Amygdala (tissue), 56 donors: ENCODE results near the gene FASTKD2.
"Not testable (repeated sequence)": the region's sequence is repeated elsewhere in the genome, so short reads cannot be mapped to it uniquely, and the experiment has no call there.

Source experiments
- DNase-seq, 56 donors: peaks; one replicate each; lab custom pipeline; 2025; lab: John Stamatoyannopoulos, UW

Gene FASTKD2

DNA sequence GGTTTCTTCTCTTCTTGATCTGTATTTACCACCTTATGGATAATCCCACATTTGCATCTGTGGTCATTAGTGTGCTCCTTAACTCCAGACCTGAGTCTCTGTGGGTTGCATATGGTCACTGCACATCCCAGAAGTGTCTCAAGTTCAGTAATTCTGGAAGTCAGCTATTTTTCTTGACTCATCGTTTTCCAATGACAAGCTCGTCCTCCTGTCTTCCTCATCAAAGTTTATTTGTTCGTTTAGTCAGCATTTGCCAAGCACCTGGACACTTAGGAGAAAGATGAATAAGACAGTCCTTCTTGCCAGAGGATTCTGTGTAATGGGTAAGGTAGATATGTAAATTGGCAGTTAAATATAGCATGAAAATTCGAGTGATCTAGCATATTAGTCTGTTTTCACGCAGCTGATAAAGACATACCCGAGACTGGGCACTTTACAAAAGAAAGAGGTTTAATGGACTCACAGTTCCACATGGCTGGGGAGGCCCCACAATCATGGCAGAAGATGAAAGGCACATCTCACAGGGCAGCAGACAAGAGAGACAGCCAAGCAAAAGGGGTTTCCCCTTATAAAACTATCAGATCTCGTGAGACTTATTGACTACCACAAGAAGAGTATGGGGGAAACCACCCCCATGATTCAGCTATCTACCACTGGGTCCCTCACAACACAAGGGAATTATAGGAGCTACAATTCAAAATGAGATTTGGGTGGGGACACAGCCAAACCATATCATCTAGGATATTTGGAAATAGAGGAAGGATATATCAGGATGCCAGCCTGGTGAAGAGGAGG, 19.4 kb downstream of the FASTKD2 start:
- no peak for DNase-seq

- no peak for DNase-seq
These were observed 25.0 kb downstream of the FASTKD2 start for GRCh38 chr2:206790311-206790935.

DNA sequence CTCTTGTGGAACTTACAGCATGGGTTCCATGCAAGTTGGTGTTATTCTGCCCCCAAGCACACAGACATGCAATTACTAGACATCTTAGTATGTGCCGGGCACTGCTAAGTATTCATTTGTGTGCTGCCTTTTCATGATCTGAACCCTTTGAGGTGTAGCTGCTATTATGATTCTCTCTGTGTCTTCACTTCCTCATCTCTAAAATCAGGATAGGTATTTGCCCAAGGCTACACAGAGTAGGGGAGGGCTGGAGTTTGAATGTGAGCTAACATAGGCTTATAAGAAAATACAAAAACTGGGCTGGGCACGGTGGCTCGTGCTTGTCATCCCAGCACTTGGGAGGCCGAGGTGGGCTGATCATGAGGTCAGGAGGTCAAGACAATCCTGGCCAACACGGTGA, 27.2 kb downstream of the FASTKD2 start:
- DNase-seq, result no peak

DNA sequence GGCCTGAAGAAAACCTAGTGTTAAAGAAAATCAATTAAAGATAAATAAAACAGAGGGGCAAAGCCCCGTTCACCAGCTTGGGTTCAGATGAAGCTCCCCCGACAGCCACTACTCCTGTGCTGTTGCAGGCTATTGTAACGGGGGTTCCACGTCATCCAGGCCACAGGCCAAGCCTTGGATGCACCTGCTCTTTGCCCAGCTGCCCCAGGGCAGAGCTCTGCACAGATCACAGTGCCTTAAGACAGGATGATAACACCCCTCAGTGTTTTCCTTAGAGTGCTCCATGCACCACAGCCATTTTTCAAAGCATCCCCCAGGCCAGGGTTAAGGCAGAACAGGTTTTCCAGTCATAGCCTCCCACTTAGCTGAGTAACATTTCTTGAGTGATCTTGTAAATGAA, 32.0 kb downstream of the FASTKD2 start:
- DNase-seq, result no peak

GRCh38 chr2:206798000-206798399, 32.6 kb downstream of the FASTKD2 start:
- no peak for DNase-seq

- DNase-seq, result no peak
These were observed 33.7 kb downstream of the FASTKD2 start for GRCh38 chr2:206799083-206799482.

- peak in 54 of 56 donors; percentile 7 to 81 (median 50) for DNase-seq
These were observed 35.4 kb downstream of the FASTKD2 start for GRCh38 chr2:206800506-206801417.

DNA sequence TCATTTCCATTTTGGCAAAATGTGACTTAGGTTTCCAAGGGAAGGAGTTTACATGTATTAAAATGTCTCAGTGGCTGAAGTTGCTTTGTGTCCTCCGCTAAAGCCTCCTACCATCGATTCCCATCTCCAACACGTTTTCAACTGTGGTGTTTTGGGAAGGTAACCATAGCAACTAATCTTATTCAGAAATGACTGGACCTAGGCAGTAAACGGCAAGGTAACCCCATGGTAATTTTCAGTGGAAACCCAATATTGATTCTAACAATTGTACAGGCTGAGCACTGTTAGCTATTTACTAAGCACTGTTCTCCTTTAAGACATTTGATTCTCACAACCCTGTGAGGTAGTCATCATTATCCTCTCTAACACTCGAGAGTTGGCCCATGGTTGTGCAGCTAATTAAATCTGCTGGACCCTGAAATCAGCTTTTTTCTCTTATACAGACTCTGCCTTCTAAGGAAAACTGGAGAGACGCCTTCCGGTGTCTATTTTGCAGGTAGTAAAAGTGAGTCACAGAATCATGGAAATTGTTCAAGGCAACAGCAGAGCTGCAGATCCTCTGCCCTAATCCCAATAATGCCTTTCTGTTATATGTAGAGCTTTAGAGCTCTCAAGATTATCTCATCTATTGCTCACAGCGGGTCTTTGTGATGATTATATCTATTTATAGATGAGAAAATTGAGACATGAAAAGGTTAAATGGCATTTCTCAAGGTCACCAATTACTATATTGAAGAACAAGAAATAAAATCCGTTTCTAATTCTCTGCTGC, 36.2 kb downstream of the FASTKD2 start:
- no peak for DNase-seq

GRCh38 chr2:206802654-206803514, 37.5 kb downstream of the FASTKD2 start:
- no peak for DNase-seq

- no peak for DNase-seq
These were observed 38.9 kb downstream of the FASTKD2 start for GRCh38 chr2:206804326-206804725.

DNA sequence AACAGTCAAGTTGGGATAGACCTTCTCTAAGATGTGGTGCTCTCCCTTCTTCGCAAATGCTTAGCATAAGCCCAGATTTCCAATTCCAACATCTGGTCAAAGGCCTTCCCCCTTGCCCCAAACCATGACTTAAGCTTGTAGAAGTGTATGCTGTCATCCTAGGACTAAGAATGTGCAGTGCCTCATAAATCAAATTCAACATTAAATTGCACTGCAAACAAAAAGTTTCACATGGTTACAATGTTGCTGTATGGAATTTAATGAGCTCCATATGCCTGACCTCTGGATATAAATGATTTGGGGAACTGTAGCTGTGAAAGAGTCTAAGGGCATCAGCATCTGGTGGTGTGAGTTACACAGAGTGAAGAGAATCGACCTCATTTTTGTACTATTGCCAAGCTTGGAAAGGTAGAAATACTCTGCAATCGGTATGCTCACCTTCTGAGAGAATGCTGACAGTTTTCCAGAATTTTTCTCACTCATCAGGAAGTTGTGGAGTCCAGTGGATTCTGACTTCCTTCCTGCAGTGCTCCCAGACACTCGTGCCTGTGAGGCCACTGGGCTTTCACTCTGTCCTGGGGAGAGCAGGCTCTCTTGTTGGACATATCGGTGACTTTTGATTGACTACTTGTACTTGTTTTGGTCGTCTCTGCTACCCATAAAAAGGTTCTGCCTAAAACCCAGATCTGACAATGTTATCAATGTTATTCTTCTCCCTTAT, 40.6 kb downstream of the FASTKD2 start:
- no peak for DNase-seq

DNA sequence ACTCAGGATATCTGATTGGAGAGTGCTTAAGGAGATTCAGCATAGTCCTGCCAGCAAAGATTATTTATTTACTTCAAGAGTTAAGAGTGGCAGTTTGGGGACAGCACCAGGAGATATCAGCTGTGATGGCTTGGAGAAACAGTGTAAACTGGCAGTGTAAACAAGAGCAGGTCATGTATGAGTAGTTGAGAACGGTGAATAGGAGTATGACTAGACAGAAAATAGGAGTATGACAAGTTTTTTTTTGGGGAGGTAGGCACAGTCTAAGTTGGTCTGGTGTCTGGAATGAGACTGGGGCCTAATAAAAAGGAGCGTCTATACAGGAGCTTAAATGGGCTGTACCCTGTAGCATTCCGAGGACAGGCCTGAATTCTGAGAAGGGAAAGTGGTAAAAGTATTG, 42.2 kb downstream of the FASTKD2 start:
- DNase-seq, result not testable (repeated sequence)

GRCh38 chr2:206812471-206812870, 47.1 kb downstream of the FASTKD2 start:
- DNase-seq, result not testable (repeated sequence)

DNA sequence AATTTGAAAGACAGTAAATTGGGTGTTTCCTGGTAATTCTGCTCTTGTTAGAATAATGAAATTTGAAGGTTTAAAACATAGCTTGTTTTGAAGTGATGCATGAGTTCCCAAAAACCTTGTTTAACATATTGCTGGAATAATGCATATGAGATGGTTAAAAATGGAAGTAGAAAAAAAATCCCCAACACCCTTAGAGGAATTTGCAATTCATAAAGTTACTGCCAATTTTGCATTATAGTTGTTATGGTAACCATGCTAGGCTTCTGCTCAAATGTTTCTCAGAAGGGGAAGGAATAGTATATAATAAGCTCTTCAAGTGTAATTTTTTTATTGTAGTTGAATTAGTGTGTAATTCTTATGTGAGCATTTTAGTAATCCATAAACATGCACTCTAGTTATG, 49.1 kb downstream of the FASTKD2 start:
- DNase-seq, result no peak

- DNase-seq, result no peak
These were observed 55.4 kb downstream of the FASTKD2 start for GRCh38 chr2:206820807-206821206.

DNA sequence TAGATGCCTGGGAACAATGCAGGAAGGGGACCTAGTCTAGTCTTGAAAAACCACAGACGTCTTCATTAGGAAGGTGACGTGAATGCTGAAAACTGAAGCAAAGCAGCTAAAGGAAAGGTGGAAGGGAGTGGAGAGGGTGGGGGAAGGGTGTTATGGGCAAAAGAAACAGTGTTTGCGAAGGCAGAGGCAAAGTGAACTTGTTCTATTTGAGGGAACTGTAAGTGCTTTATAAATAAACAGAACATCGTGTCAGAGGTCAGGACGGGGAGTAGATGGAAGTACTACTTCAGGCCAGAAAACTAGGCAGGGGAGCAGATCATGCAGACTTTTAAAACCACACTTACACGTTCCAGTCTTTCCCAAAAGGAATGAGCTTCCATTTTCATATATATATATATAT, 57.8 kb downstream of the FASTKD2 start:
- no peak for DNase-seq

GRCh38 chr2:206824087-206824618, 58.7 kb downstream of the FASTKD2 start:
- DNase-seq, result no peak

- no peak for DNase-seq
These were observed 59.6 kb downstream of the FASTKD2 start for GRCh38 chr2:206824993-206825392.
